DND-41 (cell line): ENCODE results near the gene MYOZ1.
A peak's percentile ranks its signal among the peaks of the same experiment; 100 is the strongest.

Source experiments
- ATAC-seq: fragments of 200-7000 bp; cut with Tn5 transposase; 3 replicates; pipeline ENCODE4 v1.9.1; 2021; ENCODE audit warnings: low read depth; ENCODE audit not compliant: insufficient read depth
- DNase-seq: peaks from one replicate; pipeline ENCODE4 v3.0.0-alpha.2; 2020
- H2AFZ ChIP-seq: 2 replicates; pipeline ENCODE4 v1.6.0; 2012; ENCODE audit warnings: low read depth, low read length
- H3K27ac ChIP-seq: 2 replicates; pipeline ENCODE4 v1.5.1; 2012; ENCODE audit warnings: low read length, inconsistent platforms
- H3K27me3 ChIP-seq: fragments of 200-600 bp; sonication (generic); 2 replicates; pipeline ENCODE4 v1.6.0; 2012; ENCODE audit warnings: low read length, mild to moderate bottlenecking, inconsistent platforms; ENCODE audit not compliant: insufficient read depth, poor library complexity
- H3K36me3 ChIP-seq: 2 replicates; pipeline ENCODE4 v1.5.1; 2012; ENCODE audit warnings: low read length, inconsistent platforms; ENCODE audit not compliant: insufficient read depth
- H3K4me1 ChIP-seq: 2 replicates; pipeline ENCODE4 v1.5.1; 2012; ENCODE audit warnings: mild to moderate bottlenecking, low read length; ENCODE audit not compliant: insufficient read depth
- H3K4me2 ChIP-seq: 2 replicates; pipeline ENCODE4 v1.6.0; 2012; ENCODE audit warnings: mild to moderate bottlenecking, moderate library complexity, low read length, inconsistent platforms; ENCODE audit not compliant: insufficient read depth
- H3K4me3 ChIP-seq, 2 experiments: fragments of 200-600 bp in 1 of 2; shearing (Covaris generic) in 1 of 2; 2 replicates each; pipeline ENCODE4 v1.5.1; 2012 to 2016; ENCODE audit warnings: inconsistent platforms in 2 of 2, low read length in 2 of 2, mild to moderate bottlenecking in 2 of 2, low read depth in 1 of 2, moderate library complexity in 1 of 2
- H3K79me2 ChIP-seq: 2 replicates; pipeline ENCODE4 v1.6.0; 2012; ENCODE audit warnings: low read length, inconsistent platforms; ENCODE audit not compliant: insufficient read depth
- H3K9ac ChIP-seq: 2 replicates; pipeline ENCODE4 v1.6.0; 2012; ENCODE audit warnings: low read depth, mild to moderate bottlenecking, inconsistent platforms, low read length, moderate library complexity
- H3K9me3 ChIP-seq: 2 replicates; pipeline ENCODE4 v1.5.1; 2012; ENCODE audit warnings: low read length, moderate library complexity, mild to moderate bottlenecking, inconsistent platforms; ENCODE audit not compliant: insufficient read depth, severe bottlenecking
- H4K20me1 ChIP-seq: 2 replicates; pipeline ENCODE4 v1.6.0; 2012; ENCODE audit warnings: low read length; ENCODE audit not compliant: insufficient read depth
- EZH2 ChIP-seq: IDR thresholded peaks from 3 replicates; pipeline ENCODE4 v1.6.1; 2012; ENCODE audit warnings: borderline replicate concordance, low read depth, mild to moderate bottlenecking, moderate library complexity, low read length, inconsistent platforms; ENCODE audit not compliant: severe bottlenecking
- TF ChIP-seq, protein P1 (sequence below): IDR thresholded peaks from 2 replicates; pipeline ENCODE4 v1.5.1; 2012; ENCODE audit warnings: borderline replicate concordance, low read length, moderate library complexity, mild to moderate bottlenecking; ENCODE audit not compliant: poor library complexity, severe bottlenecking; ENCODE audit errors: extremely low read depth

MYOZ1 gene

GRCh38 chr10:73590881-73591799, 50.1 kb downstream of the MYOZ1 start, which contains the start of gene USP54:
Gene USP54 (minus strand): TSS chr10:73591342. CDS start chr10:73575658, 15,684 bp downstream.
- H3K4me2 ChIP-seq = peak within 1 kb of the TSS; percentile 70

GRCh38 chr10:73589563-73590126, 51.6 kb downstream of the MYOZ1 start:
- H3K9me3 ChIP-seq = no peaks in the 10 kb centered on the region
- no peaks in the 10 kb centered on the region for H3K79me2 ChIP-seq
- H3K36me3 ChIP-seq = no peaks in the 10 kb centered on the region
- H2AFZ ChIP-seq = no peak overlapping the region
- H4K20me1 ChIP-seq = no peaks in the 10 kb centered on the region
- no peak for ATAC-seq
- no peak for TF ChIP-seq EZH2
- TF ChIP-seq, protein P1, sequence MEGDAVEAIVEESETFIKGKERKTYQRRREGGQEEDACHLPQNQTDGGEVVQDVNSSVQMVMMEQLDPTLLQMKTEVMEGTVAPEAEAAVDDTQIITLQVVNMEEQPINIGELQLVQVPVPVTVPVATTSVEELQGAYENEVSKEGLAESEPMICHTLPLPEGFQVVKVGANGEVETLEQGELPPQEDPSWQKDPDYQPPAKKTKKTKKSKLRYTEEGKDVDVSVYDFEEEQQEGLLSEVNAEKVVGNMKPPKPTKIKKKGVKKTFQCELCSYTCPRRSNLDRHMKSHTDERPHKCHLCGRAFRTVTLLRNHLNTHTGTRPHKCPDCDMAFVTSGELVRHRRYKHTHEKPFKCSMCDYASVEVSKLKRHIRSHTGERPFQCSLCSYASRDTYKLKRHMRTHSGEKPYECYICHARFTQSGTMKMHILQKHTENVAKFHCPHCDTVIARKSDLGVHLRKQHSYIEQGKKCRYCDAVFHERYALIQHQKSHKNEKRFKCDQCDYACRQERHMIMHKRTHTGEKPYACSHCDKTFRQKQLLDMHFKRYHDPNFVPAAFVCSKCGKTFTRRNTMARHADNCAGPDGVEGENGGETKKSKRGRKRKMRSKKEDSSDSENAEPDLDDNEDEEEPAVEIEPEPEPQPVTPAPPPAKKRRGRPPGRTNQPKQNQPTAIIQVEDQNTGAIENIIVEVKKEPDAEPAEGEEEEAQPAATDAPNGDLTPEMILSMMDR = no peak
- no peak overlapping the region for H3K27ac ChIP-seq
- H3K27me3 ChIP-seq = no peaks in the 10 kb centered on the region
- DNase-seq = no peak
- no peak overlapping the region for H3K4me2 ChIP-seq
- H3K9ac ChIP-seq = no peak overlapping the region
- no peak overlapping the region for H3K4me3 ChIP-seq
- peaks cover 24% of the 10 kb centered on the region for H3K4me1 ChIP-seq

More at GRCh38 chr10:73590881-73591799, 50.1 kb downstream of the MYOZ1 start, which contains the start of gene USP54:
- Histone ChIP-seq H3K9me3 (no peaks in the 10 kb centered on the region), H3K4me1 (peaks cover 24% of the 10 kb centered on the region), H3K27ac (peak within 1 kb of the TSS; percentile 73), H3K27me3 (no peaks in the 10 kb centered on the region), H3K79me2 (no peaks in the 10 kb centered on the region), H3K9ac (peak within 1 kb of the TSS; percentile 36), H2AFZ (peak within 1 kb of the TSS; percentile 70), H4K20me1 (no peaks in the 10 kb centered on the region), H3K36me3 (no peaks in the 10 kb centered on the region), H3K4me3 (peak within 1 kb of the TSS; percentile 3 to 49; a peak in 3 of 4 replicates)
- ATAC-seq (peak; percentile 97), DNase-seq (peak; percentile 48)
- no peak for TF ChIP-seq EZH2
- TF ChIP-seq, protein P1 = no peak

GRCh38 chr10:73588656-73589055, 52.6 kb downstream of the MYOZ1 start:
- DNase-seq (no peak), ATAC-seq (no peak)
- TF ChIP-seq EZH2 = no peak
- TF ChIP-seq, protein P1 = no peak
- Histone ChIP-seq H4K20me1 (no peaks in the 10 kb centered on the region), H3K79me2 (no peaks in the 10 kb centered on the region), H3K4me3 (no peak overlapping the region), H3K36me3 (no peaks in the 10 kb centered on the region), H3K27ac (no peak overlapping the region), H3K9me3 (no peaks in the 10 kb centered on the region), H3K4me2 (no peak overlapping the region), H3K27me3 (no peaks in the 10 kb centered on the region), H3K4me1 (peaks cover 24% of the 10 kb centered on the region), H3K9ac (no peak overlapping the region), H2AFZ (no peak overlapping the region)
